Activated CD8-positive, alpha-beta memory T cell treated with anti-CD3 and anti-CD28 coated beads, Interleukin-2, amount 50 U/mL, for 24 hours (primary cell): ENCODE results near the gene PHLPP1.

Experiments
- DNase-seq: peaks from one replicate; pipeline ENCODE4 v3.0.0-alpha.2; 2020; ENCODE audit errors: extremely low read depth

The PHLPP1 gene

DNA sequence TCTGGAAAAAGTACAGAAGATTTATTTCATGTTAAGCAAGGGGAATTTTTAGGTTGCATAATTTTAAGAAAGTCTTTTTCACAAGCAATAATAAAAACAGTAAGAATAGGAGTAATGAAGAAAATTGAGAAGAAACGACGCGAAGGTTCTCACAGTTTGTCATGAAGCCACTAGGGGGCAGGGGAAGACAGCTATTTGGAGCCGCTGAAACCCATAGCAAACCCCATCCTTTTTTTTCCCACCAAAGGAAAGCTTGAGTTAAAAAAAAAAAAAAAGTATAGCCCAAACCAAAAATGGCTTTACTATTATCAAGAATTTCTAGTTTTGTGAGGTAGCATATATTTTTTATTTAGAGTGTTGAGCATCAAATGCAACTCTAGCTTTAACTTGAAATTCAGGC lies 300.9 kb downstream of the PHLPP1 start:
- no peak for DNase-seq

DNA sequence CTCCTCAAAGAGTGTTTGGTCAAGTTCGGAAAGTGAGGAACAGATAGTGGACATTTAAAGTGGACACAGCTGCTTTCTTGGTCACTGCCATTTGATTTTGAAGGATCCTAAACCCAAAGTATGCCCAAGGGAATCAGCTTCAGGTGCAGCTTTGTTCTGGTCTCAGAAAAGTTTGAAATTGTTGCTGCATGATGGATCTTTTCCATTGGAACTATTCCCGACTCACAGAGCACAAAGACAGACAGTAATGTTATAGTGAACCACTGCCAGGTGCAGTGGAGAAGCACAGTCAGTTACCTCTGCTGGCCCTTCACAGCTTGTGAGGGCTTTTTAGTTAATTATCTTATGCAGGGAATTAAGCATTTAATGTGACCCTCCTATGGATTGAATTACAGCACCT lies 301.7 kb downstream of the PHLPP1 start:
- DNase-seq, result no peak

DNA sequence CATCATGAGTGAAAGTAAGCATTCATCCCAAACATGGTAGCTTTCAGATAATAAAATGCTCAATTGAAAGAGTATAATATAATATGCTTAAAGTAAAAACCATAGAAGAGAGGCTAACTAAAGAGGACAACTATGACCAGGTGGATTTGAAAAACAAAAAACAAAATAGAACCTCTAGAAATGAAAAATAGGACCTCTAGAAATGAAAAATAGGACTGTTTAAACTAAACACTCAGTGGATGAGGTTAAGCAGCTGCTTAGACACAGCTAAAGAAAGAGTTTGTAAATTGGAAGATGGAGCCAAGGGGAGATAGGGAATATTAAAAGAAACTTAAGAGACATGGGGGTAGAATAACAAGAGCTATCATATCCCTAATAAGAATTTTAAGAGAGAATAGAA lies 302.6 kb downstream of the PHLPP1 start:
- no peak for DNase-seq

DNA sequence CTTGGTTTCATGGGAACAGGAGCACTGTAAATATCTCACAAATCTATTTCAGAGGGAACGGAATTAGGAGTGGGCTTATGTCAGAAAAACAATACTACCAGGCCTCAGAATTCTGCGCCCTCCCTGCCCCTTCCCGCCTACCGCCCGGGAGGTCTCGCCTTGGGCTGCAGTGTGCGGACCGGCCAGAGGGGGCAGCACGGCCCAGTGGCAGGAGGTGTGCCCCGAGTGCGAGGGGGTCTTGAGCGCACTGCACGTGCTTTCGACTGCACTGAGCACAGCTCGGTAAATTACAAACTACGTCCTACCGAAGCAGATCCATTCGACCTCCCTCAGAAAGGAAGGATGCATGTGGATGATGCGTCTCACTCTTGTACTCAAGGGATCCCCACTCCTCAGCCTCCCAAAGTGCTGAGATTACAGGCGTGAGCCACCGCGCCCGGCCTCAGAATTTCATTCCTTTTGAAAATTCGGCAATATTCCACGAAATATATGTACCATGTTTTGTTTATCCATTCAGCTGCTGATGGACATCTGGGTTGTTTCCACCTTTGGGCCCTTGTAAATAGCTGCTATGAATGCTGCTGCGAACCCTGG lies 307.2 kb downstream of the PHLPP1 start:
- no peak for DNase-seq

DNA sequence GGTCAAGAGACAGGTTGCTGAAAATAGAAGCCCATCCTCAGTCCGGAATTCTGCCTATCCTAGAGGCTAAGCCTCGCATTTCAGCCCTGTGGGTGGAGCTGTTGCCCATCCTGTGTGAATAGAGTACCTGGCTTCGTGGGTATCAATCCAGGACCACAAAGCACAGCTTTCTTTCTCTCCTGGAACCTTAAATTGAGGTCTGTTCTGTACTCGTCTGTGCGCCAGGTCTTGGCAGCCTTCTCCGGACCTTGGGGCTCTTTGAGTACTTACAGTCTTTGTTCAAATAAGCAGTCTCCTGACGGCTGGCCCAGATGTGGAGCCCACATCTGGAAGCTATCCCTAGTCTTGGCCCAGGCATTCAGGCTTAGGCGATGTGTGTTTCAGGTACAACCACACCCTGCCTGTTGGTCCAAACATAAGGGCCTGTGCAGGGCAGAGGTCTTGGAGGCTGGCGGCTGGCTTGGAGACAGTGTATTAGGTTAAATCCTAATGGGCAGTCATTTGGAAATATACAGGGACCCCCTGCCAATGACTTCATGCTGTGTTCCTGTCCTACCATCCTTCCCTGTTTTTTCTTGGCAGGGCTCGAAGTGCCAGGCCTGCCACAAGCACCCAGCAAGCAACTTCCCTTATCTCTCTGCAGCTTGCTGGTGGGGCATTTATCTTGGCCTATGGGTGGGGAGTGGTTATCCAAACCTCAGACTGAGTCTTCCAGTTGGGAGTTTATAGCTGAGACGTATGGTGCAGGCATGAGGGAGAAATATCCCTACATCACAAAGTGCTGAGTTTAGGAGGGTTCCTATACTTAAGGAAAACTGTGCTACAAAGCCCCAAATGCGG lies 310.1 kb downstream of the PHLPP1 start:
- no peak for DNase-seq

DNA sequence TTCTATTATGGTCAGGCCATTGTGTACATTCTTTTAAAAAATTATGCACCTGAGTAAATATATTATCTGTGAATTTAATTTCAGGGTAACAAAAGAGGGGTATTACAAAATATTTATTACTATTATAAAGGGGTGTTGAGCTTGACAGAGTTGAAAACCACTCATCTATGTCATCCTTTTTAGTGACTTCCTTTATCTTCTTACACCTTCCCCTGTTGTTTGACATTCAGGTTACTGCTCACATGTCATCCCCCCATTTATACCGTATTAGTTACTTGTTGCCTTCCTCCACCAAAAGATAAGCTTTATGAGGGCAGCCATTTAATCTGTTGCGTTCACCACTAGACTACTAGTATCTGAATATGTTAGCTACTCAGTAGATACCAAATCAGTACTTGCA lies 313.0 kb downstream of the PHLPP1 start:
- DNase-seq, result no peak
